A549 (cell line): ENCODE data around the gene FBXL4.

Source experiments
- CBX2 ChIP-seq: fragments of 200-600 bp; sonication (generic); IDR thresholded peaks from 2 replicates; pipeline ENCODE4 v1.6.1; 2016; ENCODE audit warnings: low read depth, mild to moderate bottlenecking, borderline replicate concordance
- CEBPB ChIP-seq, 2 experiments: fragments of >200 bp in 1 of 2; sonication (Bioruptor Twin) in 1 of 2; formaldehyde crosslinking in 1 of 2; IDR thresholded peaks; 2 replicates each; pipeline ENCODE4 v1.6.1; 2012 to 2016
- CHD4 ChIP-seq: fragments of 200-600 bp; sonication (generic); IDR thresholded peaks from 2 replicates; pipeline ENCODE4 v1.6.1; 2016; ENCODE audit warnings: antibody characterized with exemption, mild to moderate bottlenecking, borderline replicate concordance
- CTCF ChIP-seq: fragments of >200 bp; sonication (Bioruptor Twin); formaldehyde crosslinking; IDR thresholded peaks from 3 replicates; pipeline ENCODE4 v1.5.1; 2016
- ELK1 ChIP-seq: fragments of 150-350 bp; IDR thresholded peaks from 2 replicates; pipeline ENCODE4 v1.6.1; 2014; ENCODE audit warnings: low read depth, mild to moderate bottlenecking, low read length
- EP300 ChIP-seq, 2 experiments: fragments of >200 bp; sonication (Bioruptor Twin); formaldehyde crosslinking; IDR thresholded peaks; 2 replicates in 1 of 2; 3 replicates in 1 of 2; pipeline ENCODE4 v1.6.1; 2016 to 2017
- JUN ChIP-seq, 2 experiments: fragments of >200 bp; sonication (Bioruptor Twin); formaldehyde crosslinking; IDR thresholded peaks; 2 replicates in 1 of 2; 3 replicates in 1 of 2; pipeline ENCODE4 v1.6.1; 2016 to 2017
- NPAS2 ChIP-seq: fragments of 250-450 bp; sonication (Bioruptor Pico); IDR thresholded peaks from 2 replicates; pipeline ENCODE4 v1.8.0; 2022; ENCODE audit warnings: mild to moderate bottlenecking, moderate library complexity, borderline replicate concordance
- PBX3 ChIP-seq: IDR thresholded peaks from 2 replicates; pipeline ENCODE4 v1.6.1; 2012
- POLR2A ChIP-seq: IDR thresholded peaks from 2 replicates; pipeline ENCODE4 v1.6.1; 2012; ENCODE audit warnings: mild to moderate bottlenecking, low read length
- RAD21 ChIP-seq, 2 experiments: fragments of >200 bp in 1 of 2; sonication (Bioruptor Twin) in 1 of 2; formaldehyde crosslinking in 1 of 2; IDR thresholded peaks in 1 of 2; conservative IDR thresholded peaks in 1 of 2; 2 replicates in 1 of 2; 3 replicates in 1 of 2; pipeline ENCODE4 v1.6.1; 2012 to 2018; ENCODE audit warnings: inconsistent platforms in 1 of 2
- RFX5 ChIP-seq: fragments of 450-650 bp; IDR thresholded peaks from 2 replicates; pipeline ENCODE4 v1.7.1; 2014; ENCODE audit warnings: antibody characterized with exemption, mild to moderate bottlenecking, moderate library complexity
- SMC3 ChIP-seq: fragments of >200 bp; sonication (Bioruptor Twin); formaldehyde crosslinking; IDR thresholded peaks from 3 replicates; pipeline ENCODE4 v1.6.1; 2018; ENCODE audit warnings: inconsistent platforms
- SREBF2 ChIP-seq: fragments of 450-650 bp; IDR thresholded peaks from 2 replicates; pipeline ENCODE4 v1.6.1; 2014; ENCODE audit warnings: mild to moderate bottlenecking, moderate library complexity

- TF ChIP-seq SMC3 (no peak), NPAS2 (CRISPR knock-in tag) (no peak), RFX5 (no peak), CTCF (no peak), SREBF2 (no peak), ELK1 (no peak), JUN (IDR thresholded peaks at IDR 0.05) (no peak), CBX2 (no peak), PBX3 (no peak), RAD21 (conservative IDR thresholded peaks at IDR 0.05 in 1 of 2, IDR thresholded peaks at IDR 0.05 in 1 of 2) (no peak), POLR2A (no peak), CHD4 (no peak), CEBPB (IDR thresholded peaks at IDR 0.05) (no peak), EP300 (IDR thresholded peaks at IDR 0.05) (no peak)
Measured at GRCh38 chr6:98887650-98888049, 60.1 kb downstream of the FBXL4 start.
